T1000 (cell line): Measurements from ENCODE around the gene CLCF1.

Experiments
- DNase-seq: peaks from one replicate; lab custom pipeline; 2025; ENCODE audit warnings: mixed read lengths; lab: John Stamatoyannopoulos, UW

CLCF1 gene

DNA sequence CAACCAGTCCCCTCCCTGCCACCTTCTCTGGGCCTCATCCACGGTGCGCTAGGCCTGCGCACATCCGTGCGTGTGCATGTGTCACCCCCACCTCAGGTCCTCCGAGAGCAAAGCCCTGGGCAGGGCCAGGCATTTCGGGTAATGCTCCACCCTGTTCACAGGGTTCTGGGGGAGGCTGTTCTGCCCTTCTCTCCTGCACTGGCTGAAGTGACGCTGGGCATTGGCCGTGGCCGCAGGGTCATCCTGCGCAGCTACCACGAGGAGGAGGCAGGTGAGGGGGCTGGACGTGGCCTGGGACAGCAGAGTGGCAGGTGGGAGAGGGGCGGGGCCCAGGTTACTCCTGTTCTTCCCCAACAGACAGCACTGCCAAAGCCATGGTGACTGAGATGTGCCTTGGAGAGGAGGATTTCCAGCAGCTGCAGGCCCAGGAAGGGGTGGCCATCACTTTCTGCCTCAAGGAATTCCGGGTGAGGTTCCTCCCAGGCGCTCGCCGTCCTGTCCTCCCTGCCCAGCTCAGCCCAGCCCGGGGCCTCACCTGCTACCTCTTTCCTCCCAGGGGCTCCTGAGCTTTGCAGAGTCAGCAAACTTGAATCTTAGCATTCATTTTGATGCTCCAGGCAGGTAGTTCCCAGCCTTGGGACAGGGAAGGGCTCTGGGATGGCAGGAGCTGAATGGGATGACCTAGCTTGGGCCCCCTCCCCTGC is 22.3 kb upstream of the CLCF1 start:
- no peak for DNase-seq

DNA sequence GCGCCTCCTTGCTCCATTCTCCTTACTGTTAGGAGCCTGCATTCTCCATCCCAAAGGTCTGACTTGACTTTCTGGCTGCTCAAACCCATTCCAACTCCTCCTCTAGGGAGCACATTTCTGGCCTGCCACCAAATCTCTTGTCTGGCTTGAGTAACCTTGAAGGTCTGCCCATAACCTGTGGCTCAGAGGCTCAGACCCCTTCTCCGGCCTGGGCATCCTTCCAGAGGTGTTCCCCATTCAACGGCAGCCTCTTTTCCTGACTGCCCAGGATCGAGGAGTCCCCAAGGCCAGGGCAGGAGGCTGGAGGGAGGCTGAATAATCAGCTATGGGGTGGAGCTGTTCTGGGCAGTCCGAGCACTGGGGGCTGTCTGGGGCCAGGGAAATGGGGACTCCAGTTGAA is 20.6 kb upstream of the CLCF1 start:
- no peak for DNase-seq

DNA sequence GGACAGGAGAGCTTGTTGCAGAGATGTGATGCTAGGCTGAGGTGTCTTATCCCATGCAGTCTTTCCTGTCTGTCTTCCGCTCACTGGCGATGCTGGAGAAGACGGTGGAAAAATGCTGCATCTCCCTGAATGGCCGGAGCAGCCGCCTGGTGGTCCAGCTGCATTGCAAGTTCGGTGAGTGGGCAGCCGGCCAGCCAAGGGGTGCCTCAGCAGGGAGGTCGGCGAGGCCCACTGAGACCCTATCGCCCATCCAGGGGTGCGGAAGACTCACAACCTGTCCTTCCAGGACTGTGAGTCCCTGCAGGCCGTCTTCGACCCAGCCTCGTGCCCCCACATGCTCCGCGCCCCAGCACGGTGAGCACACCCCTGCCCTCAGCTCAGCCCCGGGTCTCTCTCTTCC is 20.0 kb upstream of the CLCF1 start:
- DNase-seq: no peak

DNA sequence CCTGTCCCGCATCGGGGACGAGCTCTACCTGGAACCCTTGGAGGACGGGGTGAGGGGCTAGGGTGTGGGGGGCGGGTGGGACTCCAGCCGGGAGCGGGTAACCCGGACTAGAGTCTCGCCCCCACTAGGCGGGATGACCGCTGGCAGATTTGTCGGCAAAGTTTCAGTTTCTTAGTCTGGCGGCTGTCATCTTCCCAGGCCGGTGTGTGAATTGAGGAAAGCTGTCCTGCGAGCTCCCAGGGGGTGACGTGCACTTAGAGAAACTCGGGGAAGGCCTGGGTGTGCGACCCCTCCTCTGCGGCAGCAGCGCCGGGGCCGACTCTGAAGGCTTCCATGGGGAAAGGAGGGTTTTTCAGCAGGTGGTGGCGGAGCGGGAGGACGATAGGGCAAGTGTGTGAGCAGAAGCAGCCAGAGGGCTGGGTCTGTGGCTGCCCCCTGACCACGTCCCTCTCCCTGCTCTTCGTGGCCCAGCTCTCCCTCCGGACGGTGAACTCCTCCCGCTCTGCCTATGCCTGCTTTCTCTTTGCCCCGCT is 18.9 kb upstream of the CLCF1 start:
- no peak for DNase-seq

DNA sequence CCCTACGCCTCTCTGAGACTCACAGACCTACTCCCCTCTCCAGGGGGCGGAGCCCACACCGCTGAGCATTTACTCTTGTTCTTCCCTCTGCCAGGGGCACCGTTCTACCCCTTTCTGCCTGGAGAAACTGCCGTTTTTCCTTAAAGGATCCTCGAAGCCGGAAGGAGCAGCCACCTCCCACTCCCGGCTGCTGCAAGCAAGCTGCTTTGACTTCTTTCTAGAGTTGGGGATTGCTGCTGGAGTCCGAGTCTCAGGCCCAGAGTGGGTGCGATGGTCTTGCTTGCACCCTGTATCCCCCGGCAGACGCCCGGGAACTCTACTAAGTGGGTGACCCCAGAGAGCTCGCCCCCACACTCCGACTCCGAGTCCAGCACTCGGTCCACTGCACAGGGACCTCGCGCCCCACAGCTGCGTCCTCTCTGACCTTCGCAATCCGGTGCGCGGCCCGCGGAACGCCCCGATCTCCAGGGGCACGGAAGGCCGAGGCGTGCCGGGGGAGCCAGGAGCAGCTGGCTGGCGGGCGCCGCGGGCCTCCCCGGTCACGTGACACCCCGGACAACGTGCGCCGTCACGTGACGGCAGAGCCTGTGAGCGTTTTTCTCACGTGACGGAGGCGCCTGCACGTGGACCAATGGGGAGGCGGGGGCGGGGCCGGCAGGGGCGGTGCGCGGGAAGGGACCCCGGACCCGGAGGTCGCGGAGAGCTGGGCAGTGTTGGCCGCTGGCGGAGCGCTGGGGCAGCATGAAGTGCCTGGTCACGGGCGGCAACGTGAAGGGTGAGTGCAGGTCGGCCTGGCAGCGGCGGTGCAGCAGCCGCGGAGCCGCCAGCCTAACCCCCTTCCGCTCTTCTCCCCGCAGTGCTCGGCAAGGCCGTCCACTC is 18.1 kb upstream of the CLCF1 start, which contains the start of gene RAD9A:
Gene RAD9A, plus strand, starts transcription at position 683 of the 879 bp plus-strand sequence. Its CDS starts 59 bp downstream, at position 742.
- peak; percentile 85 for DNase-seq

DNA sequence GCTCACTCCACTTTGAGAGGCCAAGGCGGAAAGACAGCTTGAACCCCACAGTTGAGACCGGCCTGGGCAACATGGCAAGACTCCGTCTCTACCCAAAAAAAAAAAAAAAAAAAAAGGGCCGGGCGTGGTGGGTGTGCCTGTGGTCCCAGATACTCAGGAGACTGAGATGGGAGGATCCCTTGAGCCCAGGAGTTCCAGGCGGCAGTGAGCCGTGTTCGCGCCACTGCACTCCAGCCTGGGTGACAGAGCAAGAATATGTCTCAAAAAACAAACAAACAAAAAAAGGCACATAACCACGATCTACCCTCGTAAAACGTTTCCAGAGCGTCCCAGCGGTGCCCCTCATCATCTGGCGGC is 17.5 kb upstream of the CLCF1 start:
- no peak for DNase-seq

DNA sequence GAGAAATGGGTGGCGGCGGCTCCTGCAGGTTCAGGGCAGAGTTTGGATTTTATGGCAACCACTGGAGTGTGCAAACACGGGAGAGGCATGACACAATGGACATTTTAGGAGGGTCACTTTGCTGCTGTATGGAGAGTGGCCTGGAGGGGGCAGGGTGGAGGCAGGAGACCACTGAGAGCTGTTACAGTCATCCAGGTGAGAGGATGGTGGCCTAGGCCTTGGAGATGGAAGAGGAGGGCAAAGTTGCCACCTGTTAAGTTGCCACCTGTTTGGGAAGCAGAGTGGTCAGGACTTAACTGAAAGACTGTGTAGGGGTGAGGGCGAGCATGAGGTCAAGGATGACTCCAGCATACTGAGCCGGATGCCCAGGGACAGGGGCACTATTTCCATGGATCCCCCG is 16.1 kb upstream of the CLCF1 start:
- no peak for DNase-seq

DNA sequence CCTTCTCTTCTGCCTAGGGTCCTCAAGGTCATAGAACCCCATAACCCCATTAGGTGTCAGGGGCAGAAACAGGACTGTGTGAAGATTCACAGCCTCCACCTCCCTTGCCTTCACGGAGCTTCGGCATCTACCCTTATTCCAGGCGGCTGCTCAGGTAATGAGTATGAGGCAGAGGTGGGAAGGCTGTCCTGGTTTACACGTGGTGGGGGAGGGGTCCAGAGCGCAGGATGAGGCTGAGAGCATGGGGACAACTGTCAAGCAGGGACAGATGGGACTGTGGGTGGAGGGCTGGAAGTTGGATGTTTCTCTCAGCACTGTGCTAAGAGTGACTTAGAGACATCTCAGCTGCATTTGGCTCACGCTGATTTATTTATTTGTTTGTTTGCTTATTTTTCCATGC is 14.1 kb upstream of the CLCF1 start:
- no peak for DNase-seq

DNA sequence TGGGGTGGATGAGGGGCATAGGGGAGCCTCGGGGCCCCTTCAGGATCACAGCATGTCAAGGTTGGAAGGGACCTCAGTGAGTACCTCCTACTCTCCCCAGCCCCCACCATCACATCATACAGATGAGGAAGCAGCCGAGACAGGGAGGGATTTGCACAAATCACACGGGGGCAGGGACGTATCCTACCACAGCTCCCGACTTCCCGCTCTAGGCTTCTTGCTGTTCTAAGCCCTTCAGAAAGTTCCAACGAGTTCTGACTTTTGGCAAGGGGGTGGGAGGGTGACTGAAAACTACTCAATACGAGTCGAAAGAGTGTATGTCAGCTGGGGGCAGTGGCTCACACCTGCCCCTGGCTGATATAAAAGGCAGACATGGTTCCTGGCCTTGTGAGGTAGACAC is 13.7 kb upstream of the CLCF1 start:
- DNase-seq: no peak

DNA sequence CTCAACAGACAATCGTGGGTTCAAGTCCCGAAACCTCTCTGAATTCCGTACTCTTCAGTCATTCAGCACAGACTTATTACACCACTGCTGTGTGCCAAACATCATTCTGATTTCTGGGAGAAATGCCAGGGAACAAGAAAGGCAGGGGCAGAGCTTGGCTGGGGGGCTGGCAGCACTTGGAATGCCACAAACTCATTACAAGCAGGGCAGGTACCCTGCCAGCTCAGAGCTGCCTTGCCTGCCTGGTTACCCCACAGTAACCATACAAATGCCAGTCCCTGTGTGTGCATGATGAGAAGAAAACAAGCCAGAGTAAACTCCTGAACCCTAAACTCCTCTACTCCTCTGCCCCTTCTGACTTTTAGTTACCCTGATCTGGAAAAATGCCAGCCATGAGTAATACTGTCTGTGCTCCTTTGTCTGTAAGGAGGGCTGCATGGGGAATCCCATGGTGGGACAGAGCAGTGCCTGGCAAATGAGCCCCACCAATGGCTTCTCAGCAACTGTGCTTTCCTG is 11.5 kb upstream of the CLCF1 start:
- DNase-seq: peak; percentile 25

DNA sequence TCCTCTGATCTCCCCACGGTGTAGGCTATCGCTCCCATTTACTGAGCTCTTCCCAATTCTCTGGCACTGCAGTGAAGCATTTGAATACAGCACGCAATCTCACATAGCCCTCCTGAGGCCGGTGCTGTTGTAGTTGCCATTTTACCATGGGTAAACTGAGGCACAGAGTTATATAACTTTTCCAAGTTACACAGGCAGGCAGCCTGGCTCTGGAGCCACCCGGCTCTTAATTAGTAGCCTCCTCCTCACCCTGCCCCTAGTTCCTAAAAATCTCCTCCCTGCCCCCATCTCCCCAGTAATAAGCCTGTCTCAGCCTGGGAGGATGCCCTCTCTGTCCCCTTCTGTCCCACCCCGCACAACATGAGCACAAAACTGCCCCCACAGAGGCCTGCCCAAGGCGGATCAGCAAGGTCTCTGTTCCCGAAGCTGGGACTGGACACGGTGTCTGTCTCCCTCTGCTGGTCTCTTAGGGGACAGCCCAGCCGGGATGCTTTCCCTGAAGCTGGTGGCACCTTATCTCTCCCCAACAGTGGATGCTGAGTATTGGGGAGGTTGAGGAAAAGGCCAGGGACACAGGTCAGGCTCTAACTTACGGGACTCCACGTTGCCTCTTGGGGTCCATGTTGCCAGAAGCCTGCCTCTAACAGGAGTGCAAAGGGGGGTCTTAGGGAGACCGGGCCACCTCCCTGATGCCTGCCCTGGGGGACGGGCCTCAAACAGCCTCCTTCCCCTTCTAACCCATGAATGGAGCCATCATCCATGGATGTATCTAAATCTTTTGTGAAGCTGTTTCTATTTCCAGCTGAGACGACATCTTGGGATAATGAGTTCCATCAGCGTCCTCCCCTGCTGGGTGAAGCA is 9.1 kb upstream of the CLCF1 start:
- DNase-seq: peak; percentile 69

DNA sequence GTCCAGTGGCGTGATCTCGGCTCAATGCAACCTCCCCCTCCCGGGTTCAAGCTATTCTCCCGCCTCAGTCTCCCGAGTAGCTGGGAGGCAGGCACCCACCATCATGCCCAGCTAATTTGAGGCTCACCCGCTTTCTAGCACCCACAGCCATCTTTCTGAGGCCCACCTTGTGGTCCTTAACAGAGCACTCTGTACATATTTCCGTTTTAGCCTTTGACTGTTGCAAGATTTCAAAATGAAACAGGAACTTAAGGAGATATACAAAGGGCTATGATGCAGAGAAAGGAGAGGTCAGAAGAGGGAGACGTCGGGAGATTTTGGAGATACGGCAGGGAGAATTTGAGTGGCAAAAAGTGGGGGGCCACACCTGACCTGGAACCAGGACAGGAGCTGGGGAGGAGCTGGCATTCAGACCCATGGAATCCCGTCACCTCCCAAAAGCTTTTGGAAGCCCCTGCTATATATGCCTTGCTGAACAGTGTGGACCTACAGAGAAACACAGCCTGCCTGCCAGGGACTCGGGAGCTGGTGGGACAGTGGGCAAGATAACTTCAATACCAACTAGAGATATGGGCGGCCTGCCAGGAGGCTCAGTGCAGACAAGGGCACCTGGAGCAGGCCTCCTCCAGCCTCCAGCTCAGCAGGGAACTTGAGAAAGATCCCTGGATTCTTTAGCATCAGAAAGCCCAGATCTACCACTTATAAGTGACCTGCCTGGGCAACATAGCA is 8.0 kb upstream of the CLCF1 start:
- no peak for DNase-seq

DNA sequence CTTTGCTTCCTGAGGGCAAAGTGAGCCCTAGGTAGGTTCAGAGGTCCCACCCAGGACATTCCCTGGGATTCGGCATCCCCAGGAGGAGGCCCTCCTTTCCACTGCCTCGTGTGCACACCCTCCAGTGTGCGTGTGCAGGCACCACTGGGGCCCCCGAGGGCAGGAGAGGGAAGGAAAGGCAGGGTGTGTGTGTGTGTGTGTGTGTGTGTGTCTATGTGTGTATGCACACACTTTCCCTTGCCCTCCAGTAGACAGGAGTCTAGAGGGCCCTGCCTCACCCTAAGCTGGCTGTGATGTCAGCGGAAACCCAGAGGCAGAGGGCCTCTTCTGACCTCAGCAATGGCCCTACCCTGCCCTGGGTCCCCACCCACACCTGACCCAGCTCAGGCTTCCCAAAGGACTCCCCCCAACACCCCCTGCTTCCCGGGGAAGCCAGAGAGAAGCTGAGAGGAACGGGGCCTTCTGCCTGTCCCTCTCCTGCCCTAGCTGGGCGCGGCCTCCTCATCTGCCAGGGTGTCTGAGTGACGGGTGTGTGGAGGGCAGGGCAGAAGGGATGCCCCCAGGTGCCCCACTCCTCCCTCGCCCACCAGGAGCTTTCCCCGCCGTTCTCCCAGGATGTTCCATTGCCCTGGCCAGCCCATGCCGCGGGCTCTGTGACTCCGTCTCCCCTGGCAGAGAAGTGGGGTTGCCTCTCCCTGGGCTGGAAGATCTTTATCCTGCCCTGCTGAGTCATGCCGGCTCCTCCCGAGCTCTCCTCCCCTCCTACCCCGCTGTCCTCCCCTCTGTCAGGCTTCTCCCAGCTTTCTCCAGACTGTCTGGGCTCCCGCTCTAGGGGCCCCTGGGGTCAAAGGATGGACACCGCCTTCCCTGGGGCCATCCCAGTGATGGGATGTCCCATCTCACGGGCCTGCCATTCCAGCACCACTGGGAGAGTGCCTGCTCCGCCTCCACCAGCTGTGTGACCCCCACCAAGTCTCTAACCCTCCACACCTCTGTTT is 6.0 kb upstream of the CLCF1 start:
- DNase-seq: peak; percentile 39

DNA sequence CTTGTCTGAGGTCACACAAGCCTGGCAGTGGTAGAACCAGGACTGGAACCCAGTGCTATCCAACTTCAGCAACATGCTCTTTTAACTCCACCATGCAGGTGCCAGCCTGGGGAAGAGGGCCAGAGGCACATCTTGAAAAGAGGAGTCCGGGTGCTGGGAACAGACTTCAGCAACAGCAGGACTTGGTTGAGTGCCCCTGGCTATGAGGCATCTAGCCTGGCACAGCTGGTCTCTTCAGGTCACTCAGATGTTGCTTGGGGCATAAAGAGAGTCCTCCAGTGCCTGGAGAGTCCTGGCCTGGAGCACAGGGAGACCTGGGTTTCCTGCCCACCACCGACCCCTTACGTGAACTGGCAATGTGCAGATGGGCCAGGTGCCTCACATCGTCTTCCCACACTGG is 5.1 kb upstream of the CLCF1 start:
- no peak for DNase-seq

DNA sequence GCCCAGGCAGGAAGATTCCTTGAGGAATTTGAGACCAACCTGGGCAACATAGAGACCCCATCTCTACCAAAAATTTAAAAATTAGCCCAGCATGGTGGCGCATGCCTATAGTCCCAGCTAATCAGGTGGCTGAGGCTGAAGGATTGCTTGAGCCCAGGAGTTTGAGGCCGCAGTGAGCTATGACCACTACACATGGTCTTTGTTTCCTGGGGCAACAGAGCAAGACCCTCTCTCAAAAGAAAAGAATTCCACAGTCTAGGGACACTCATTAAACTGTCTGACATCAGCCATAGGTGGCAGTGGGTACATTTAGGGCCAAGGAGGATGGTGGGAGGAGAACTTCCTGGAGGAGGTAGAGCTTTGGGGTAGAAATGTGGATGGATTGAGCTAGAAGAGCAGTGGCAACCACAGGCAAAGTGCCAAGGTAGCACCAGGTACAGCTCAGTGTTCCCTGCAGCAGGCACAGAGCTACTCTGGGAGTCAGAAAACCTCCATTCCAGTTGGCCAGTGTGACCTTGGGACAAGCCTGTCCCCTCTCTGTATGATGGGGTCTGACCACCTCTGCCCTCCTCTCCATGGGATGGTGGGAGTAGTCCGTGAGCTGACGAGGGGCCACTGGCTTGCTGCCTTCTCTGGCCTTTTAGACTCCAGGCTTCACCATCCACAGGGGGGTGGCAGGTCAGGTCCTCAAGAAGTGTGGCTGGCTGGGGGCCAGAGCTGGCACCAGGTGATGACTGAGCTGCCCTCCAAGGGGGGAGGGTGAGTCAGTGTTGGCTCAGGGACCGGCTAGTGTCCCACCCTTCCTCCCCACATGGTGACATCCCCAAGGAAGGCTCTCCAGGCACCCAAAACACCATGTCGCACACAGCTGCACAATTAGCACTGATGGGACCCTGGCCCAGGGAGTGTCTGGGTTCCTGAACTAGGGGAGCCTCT is 3.7 kb upstream of the CLCF1 start:
- no peak for DNase-seq

DNA sequence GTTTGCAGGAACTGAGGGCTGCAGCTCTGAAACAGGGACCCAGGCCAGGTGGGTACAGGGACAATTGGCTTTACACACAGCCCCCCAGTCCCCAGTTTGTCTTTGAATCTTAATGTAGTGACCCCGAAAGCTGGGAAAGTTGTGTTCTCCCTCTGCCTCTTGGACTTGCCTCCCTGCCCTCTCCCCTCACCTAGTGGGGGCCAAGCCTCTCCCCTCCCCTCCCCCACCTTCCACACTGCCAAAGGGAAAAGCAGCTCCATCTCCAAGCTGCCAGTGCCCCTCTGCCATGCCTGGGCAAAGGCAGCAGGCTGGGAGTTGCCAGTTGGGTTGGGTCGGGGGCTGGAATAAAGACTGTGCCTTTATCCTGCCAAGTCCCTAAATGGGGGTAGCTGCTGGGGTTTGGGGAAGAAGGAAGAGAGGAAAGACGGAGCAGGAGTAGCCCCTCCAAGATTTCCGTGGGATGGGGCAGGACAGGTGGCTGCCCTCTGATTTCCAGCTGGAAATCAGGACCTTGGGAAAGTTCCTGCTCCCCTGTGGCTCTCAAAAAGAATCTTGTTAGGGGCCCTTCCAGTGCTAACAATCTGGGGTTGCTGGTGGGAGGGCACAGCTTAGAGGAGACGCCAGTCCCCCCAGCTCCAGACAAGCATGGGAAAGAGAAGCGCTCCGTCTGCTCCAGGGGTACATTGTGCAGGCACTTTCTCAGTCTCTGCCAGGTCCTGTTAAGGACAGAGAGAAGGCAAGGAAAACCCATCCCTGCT is 2.8 kb upstream of the CLCF1 start:
- DNase-seq: no peak

DNA sequence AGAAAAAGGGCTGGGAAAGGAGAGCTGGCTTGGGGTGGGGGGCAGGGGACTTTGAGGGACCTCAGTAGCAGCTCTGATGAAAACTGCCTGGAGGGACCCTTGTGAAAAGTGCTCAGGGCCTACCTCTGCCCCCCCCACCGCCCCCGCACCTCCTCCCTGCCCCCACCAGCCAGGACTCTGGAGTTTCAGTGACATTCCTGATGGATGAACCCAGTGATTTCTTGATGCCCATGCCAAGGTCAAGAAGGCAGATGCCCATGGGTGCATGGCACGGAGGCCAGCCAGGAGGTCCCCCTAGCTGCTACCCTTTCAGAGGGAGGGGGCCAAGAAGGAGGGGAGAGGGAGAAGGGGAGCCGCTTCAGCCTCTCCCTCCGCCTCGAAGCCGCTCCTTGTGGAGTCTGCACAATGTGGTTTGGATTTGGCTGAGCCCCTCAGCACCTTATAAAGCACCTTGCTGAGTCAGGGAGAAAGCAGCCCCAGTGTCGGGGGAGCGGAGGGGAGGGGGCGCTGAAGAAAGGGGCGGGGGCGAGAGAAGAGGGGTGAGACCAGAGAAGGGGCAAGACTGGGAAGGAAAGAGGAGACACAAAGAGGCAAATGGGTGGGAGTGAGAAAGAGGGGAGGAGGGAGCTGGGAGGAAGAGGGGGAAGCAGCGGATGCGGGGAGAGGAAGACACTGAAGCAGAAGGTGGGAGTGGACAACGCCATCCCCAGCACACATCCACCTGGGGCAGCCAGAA is 2.1 kb upstream of the CLCF1 start:
- DNase-seq: no peak
